Astrocyte (in vitro differentiated cells and primary cell): Measurements from ENCODE around the gene CAVIN2.

Experiments used
- CTCF ChIP-seq: IDR thresholded peaks from 2 replicates; pipeline ENCODE4 v1.5.1; 2011; ENCODE audit warnings: low read depth, mild to moderate bottlenecking, inconsistent platforms, low read length, moderate library complexity; ENCODE audit not compliant: insufficient read depth
- EZH2 ChIP-seq: IDR thresholded peaks from 2 replicates; pipeline ENCODE4 v1.6.1; 2012; ENCODE audit warnings: mild to moderate bottlenecking, low read length, inconsistent platforms; ENCODE audit not compliant: insufficient read depth

GRCh38 chr2:191885650-191886049 is 38.8 kb upstream of the CAVIN2 start:
- no peak for TF ChIP-seq CTCF
- TF ChIP-seq EZH2 = no peak
